ENCODE measurements around the gene TMPRSS13. TPM values are rescaled to one million over a fixed set of nuclear protein-coding genes. Genes with fewer than 3 reads are reported as not detected.
"Not testable (repeated sequence)": the region's sequence is repeated elsewhere in the genome, so short reads cannot be mapped to it uniquely, and the experiment has no call there.

The TMPRSS13 gene
- total RNA-seq, 5 donors from 2014 or later (not counting 1 experiment from before 2014, with no cell fraction given), result 2.1 to 4.7 (median 3.7) TPM

- no peaks in the 10 kb centered on the region for H3K9me3 Mint-ChIP-seq
- no peaks in the 10 kb centered on the region for H3K36me3 Mint-ChIP-seq
- no peak for DNase-seq
- Histone ChIP-seq H3K27ac (ENCODE audit: low read length) (no peak overlapping the region), H3K4me1 (ENCODE audit: control insufficient read depth in 1 of 2, extremely low read depth in 1 of 2, insufficient read depth in 2 of 2, low read length in 2 of 2) (peaks cover 24 to 49% of the 10 kb centered on the region in 2 experiments), H3K9me3 (no peaks in the 10 kb centered on the region), H3K4me3 (ENCODE audit: control insufficient read depth in 1 of 2, extremely low read depth in 1 of 2, low read length in 1 of 2) (no peak overlapping the region), H3K27me3 (replicated peaks in 1 of 2; ENCODE audit: control insufficient read depth in 2 of 2, extremely low read depth in 1 of 2, insufficient read depth in 2 of 2, low read length in 1 of 2) (no peaks in the 10 kb centered on the region), H3K36me3 (ENCODE audit: control insufficient read depth in 2 of 2, extremely low read depth in 1 of 2, insufficient read depth in 1 of 2, low read length in 1 of 2) (no peaks in the 10 kb centered on the region)
- peaks cover 52 to 59% (median 58%) of the 10 kb centered on the region in 3 donors for H3K4me1 Mint-ChIP-seq
- no peak for ATAC-seq (replicated peaks in 1 of 4)
- H3K4me3 Mint-ChIP-seq, result peak overlapping the region in 1 of 3 donors; percentile 63
- H3K27ac Mint-ChIP-seq, result peak overlapping the region; percentile 66 to 67
- H3K27me3 Mint-ChIP-seq, result no peaks in the 10 kb centered on the region
- ChIA-PET POLR2A (no interaction called here), CTCF (interaction anchor here (0.6 to 2.6 kb wide), 4 partner anchors 14 to 132 kb away, joined by 3 to 13 read pairs (median 4); no protein-coding TSS in a partner anchor)
- no CpG with 5 or more reads among the region's 7 CpGs for WGBS (ENCODE audit: insufficient coverage)
These were observed 841 bp upstream of the TMPRSS13 start for GRCh38 chr11:117929916-117930570.

GRCh38 chr11:117928446-117929141 is 608 bp downstream of the TMPRSS13 start:
- H3K27ac Mint-ChIP-seq, result peak overlapping the region in 1 of 2 donors; percentile 37
- H3K36me3 ChIP-seq (ENCODE audit: control insufficient read depth in 2 of 2, extremely low read depth in 1 of 2, insufficient read depth in 1 of 2, low read length in 1 of 2), result no peaks in the 10 kb centered on the region
- H3K9me3 Mint-ChIP-seq, result no peaks in the 10 kb centered on the region
- no peaks in the 10 kb centered on the region for H3K36me3 Mint-ChIP-seq
- H3K4me3 Mint-ChIP-seq, result peak overlapping the region in 1 of 3 donors; percentile 44
- H3K4me3 ChIP-seq (ENCODE audit: control insufficient read depth in 1 of 2, extremely low read depth in 1 of 2, low read length in 1 of 2), result no peak overlapping the region
- no peaks in the 10 kb centered on the region for H3K27me3 ChIP-seq (replicated peaks in 1 of 2; ENCODE audit: control insufficient read depth in 2 of 2, extremely low read depth in 1 of 2, insufficient read depth in 2 of 2, low read length in 1 of 2)
- peaks cover 24 to 49% of the 10 kb centered on the region in 2 experiments for H3K4me1 ChIP-seq (ENCODE audit: control insufficient read depth in 1 of 2, extremely low read depth in 1 of 2, insufficient read depth in 2 of 2, low read length in 2 of 2)
- POLR2A ChIA-PET, result no interaction called here
- H3K9me3 ChIP-seq, result no peaks in the 10 kb centered on the region
- no peak overlapping the region for H3K27ac ChIP-seq (ENCODE audit: low read length)
- DNase-seq (no peak), ATAC-seq (replicated peaks in 1 of 4) (no peak)
- 28% methylated on average over 3 of the region's 6 CpGs for WGBS (ENCODE audit: insufficient coverage)
- H3K4me1 Mint-ChIP-seq, result peaks cover 52 to 56% (median 54%) of the 10 kb centered on the region in 3 donors
- H3K27me3 Mint-ChIP-seq, result no peaks in the 10 kb centered on the region
- CTCF ChIA-PET, result interaction anchor here in 1 of 2 donors (0.6 kb wide), 1 partner anchor 957 kb away, joined by 3 read pairs; no protein-coding TSS in a partner anchor

GRCh38 chr11:117927926-117928325 is 1.3 kb downstream of the TMPRSS13 start:
- Histone ChIP-seq H3K27me3 (replicated peaks in 1 of 2; ENCODE audit: control insufficient read depth in 2 of 2, extremely low read depth in 1 of 2, insufficient read depth in 2 of 2, low read length in 1 of 2) (peaks cover 0 to 2% of the 10 kb centered on the region in 2 experiments), H3K4me3 (ENCODE audit: control insufficient read depth in 1 of 2, extremely low read depth in 1 of 2, low read length in 1 of 2) (no peak overlapping the region), H3K4me1 (ENCODE audit: control insufficient read depth in 1 of 2, extremely low read depth in 1 of 2, insufficient read depth in 2 of 2, low read length in 2 of 2) (peaks cover 24 to 49% of the 10 kb centered on the region in 2 experiments), H3K9me3 (no peaks in the 10 kb centered on the region), H3K27ac (ENCODE audit: low read length) (no peak overlapping the region), H3K36me3 (ENCODE audit: control insufficient read depth in 2 of 2, extremely low read depth in 1 of 2, insufficient read depth in 1 of 2, low read length in 1 of 2) (no peaks in the 10 kb centered on the region)
- CTCF ChIA-PET, result interaction anchor here in 1 of 2 donors (0.6 kb wide), 1 partner anchor 958 kb away, joined by 3 read pairs; no protein-coding TSS in a partner anchor
- no peaks in the 10 kb centered on the region for H3K36me3 Mint-ChIP-seq
- H3K4me1 Mint-ChIP-seq, result peaks cover 46 to 50% (median 49%) of the 10 kb centered on the region in 3 donors
- 90% methylated on average over 2 of the region's 3 CpGs for WGBS (ENCODE audit: insufficient coverage)
- POLR2A ChIA-PET, result no interaction called here
- no peaks in the 10 kb centered on the region for H3K27me3 Mint-ChIP-seq
- ATAC-seq (replicated peaks in 1 of 4), result no peak
- no peaks in the 10 kb centered on the region for H3K9me3 Mint-ChIP-seq
- no peak for DNase-seq
- no peak overlapping the region for H3K27ac Mint-ChIP-seq
- peak overlapping the region in 1 of 3 donors; percentile 35 for H3K4me3 Mint-ChIP-seq

GRCh38 chr11:117926166-117926565 is 3.0 kb downstream of the TMPRSS13 start:
- H3K4me3 Mint-ChIP-seq; H3K9me3 ChIP-seq; H3K27me3 ChIP-seq (replicated peaks in 1 of 2; ENCODE audit: control insufficient read depth in 2 of 2, extremely low read depth in 1 of 2, insufficient read depth in 2 of 2, low read length in 1 of 2); H3K27ac Mint-ChIP-seq; ATAC-seq (replicated peaks in 1 of 4); H3K27me3 Mint-ChIP-seq; H3K36me3 Mint-ChIP-seq; CTCF ChIA-PET; DNase-seq; H3K27ac ChIP-seq (ENCODE audit: low read length); H3K36me3 ChIP-seq (ENCODE audit: control insufficient read depth in 2 of 2, extremely low read depth in 1 of 2, insufficient read depth in 1 of 2, low read length in 1 of 2); H3K9me3 Mint-ChIP-seq; POLR2A ChIA-PET; H3K4me3 ChIP-seq (ENCODE audit: control insufficient read depth in 1 of 2, extremely low read depth in 1 of 2, low read length in 1 of 2): not testable (repeated sequence)
- peaks cover 31 to 32% (median 31%) of the 10 kb centered on the region in 3 donors for H3K4me1 Mint-ChIP-seq
- WGBS (ENCODE audit: insufficient coverage), result 83% methylated on average over 4 of the region's 7 CpGs
- H3K4me1 ChIP-seq (ENCODE audit: control insufficient read depth in 1 of 2, extremely low read depth in 1 of 2, insufficient read depth in 2 of 2, low read length in 2 of 2), result peaks cover 20 to 34% of the 10 kb centered on the region in 2 experiments

- POLR2A ChIA-PET, result no interaction called here
- H3K27ac Mint-ChIP-seq, result no peak overlapping the region
- no peak overlapping the region for H3K4me3 Mint-ChIP-seq
- H3K4me1 Mint-ChIP-seq, result peaks cover 23 to 24% (median 23%) of the 10 kb centered on the region in 3 donors
- H3K27me3 Mint-ChIP-seq, result no peaks in the 10 kb centered on the region
- H3K9me3 ChIP-seq, result no peaks in the 10 kb centered on the region
- peaks cover 14 to 26% of the 10 kb centered on the region in 2 experiments for H3K4me1 ChIP-seq (ENCODE audit: control insufficient read depth in 1 of 2, extremely low read depth in 1 of 2, insufficient read depth in 2 of 2, low read length in 2 of 2)
- no peak for DNase-seq
- H3K27me3 ChIP-seq (replicated peaks in 1 of 2; ENCODE audit: control insufficient read depth in 2 of 2, extremely low read depth in 1 of 2, insufficient read depth in 2 of 2, low read length in 1 of 2), result peaks cover 0 to 7% of the 10 kb centered on the region in 2 experiments
- no peaks in the 10 kb centered on the region for H3K36me3 Mint-ChIP-seq
- WGBS (ENCODE audit: insufficient coverage), result 83% methylated on average over 9 of the region's 11 CpGs
- H3K27ac ChIP-seq (ENCODE audit: low read length), result no peak overlapping the region
- ATAC-seq (replicated peaks in 1 of 4), result no peak
- H3K9me3 Mint-ChIP-seq, result no peaks in the 10 kb centered on the region
- CTCF ChIA-PET, result no interaction called here
- no peaks in the 10 kb centered on the region for H3K36me3 ChIP-seq (ENCODE audit: control insufficient read depth in 2 of 2, extremely low read depth in 1 of 2, insufficient read depth in 1 of 2, low read length in 1 of 2)
- no peak overlapping the region for H3K4me3 ChIP-seq (ENCODE audit: control insufficient read depth in 1 of 2, extremely low read depth in 1 of 2, low read length in 1 of 2)
These were observed 3.8 kb downstream of the TMPRSS13 start for GRCh38 chr11:117925198-117925925.

- no peak overlapping the region for H3K27ac ChIP-seq (ENCODE audit: low read length)
- H3K27me3 Mint-ChIP-seq, result no peaks in the 10 kb centered on the region
- H3K4me1 Mint-ChIP-seq, result peaks cover 16 to 18% (median 16%) of the 10 kb centered on the region in 3 donors
- H3K36me3 ChIP-seq (ENCODE audit: control insufficient read depth in 2 of 2, extremely low read depth in 1 of 2, insufficient read depth in 1 of 2, low read length in 1 of 2), result no peaks in the 10 kb centered on the region
- DNase-seq, result no peak
- peaks cover 8 to 19% of the 10 kb centered on the region in 2 experiments for H3K4me1 ChIP-seq (ENCODE audit: control insufficient read depth in 1 of 2, extremely low read depth in 1 of 2, insufficient read depth in 2 of 2, low read length in 2 of 2)
- ChIA-PET CTCF (no interaction called here), POLR2A (no interaction called here)
- H3K4me3 Mint-ChIP-seq, result no peak overlapping the region
- no peaks in the 10 kb centered on the region for H3K9me3 Mint-ChIP-seq
- WGBS (ENCODE audit: insufficient coverage), result 85% methylated on average over 11 of the region's 11 CpGs
- no peaks in the 10 kb centered on the region for H3K36me3 Mint-ChIP-seq
- ATAC-seq (replicated peaks in 1 of 4), result no peak
- no peak overlapping the region for H3K27ac Mint-ChIP-seq
- no peaks in the 10 kb centered on the region for H3K9me3 ChIP-seq
- peaks cover 0 to 7% of the 10 kb centered on the region in 2 experiments for H3K27me3 ChIP-seq (replicated peaks in 1 of 2; ENCODE audit: control insufficient read depth in 2 of 2, extremely low read depth in 1 of 2, insufficient read depth in 2 of 2, low read length in 1 of 2)
- no peak overlapping the region for H3K4me3 ChIP-seq (ENCODE audit: control insufficient read depth in 1 of 2, extremely low read depth in 1 of 2, low read length in 1 of 2)
These were observed 4.5 kb downstream of the TMPRSS13 start for GRCh38 chr11:117924631-117925170.
